K562 (cell line): ENCODE measurements around the gene PPIF. TPM values are rescaled to one million over a fixed set of nuclear protein-coding genes. Genes with fewer than 3 reads are reported as not detected.

ENCODE experiments used
- ATAC-seq: fragments of 200-7000 bp; cut with Tn5 transposase; 3 replicates; pipeline ENCODE4 v1.9.1; 2020; ENCODE audit warnings: moderate library complexity
- BruUV-seq: library from RNA; stranded (reverse); fragments of 400-500 nt; replicated peaks from 2 replicates; lab custom pipeline; 2021; lab: Mats Ljungman, UMichigan
- CTCF ChIA-PET: fragments of 300-600 bp; formaldehyde crosslinking; extraction: SDS; loops from one replicate; lab custom pipeline; 2021; ENCODE audit warnings: low intra/inter-chr PET ratio; lab: Yijun Ruan, JAX
- POLR2A ChIA-PET: fragments of 300-600, 350-650 bp; sonication (Branson Sonifier 250); formaldehyde crosslinking; extraction: SDS; loops from one replicate; lab custom pipeline; 2021; ENCODE audit warnings: antibody characterized with exemption, inconsistent platforms; lab: Yijun Ruan, JAX
- DNase-seq, 4 experiments: peaks; one replicate each; pipeline versions ENCODE4 v3.0.0 to v3.0.0-alpha.2; 2011 to 2018; ENCODE audit warnings: low spot score in 3 of 4, mixed read lengths in 3 of 4; ENCODE audit errors: extremely low read depth in 1 of 4
- FAIRE-seq: peaks from 2 replicates; lab custom pipeline; 2011; peaks lifted over from hg19 to GRCh38; lab: Jason Lieb, UNC
- H2AFZ ChIP-seq: 2 replicates; pipeline ENCODE4 v1.6.0; 2011; ENCODE audit warnings: low read depth, low read length, control low read depth, inconsistent platforms
- H3K27ac ChIP-seq: fragments of 200-600 bp; 3 replicates; pipeline ENCODE4 v1.8.0; 2011; ENCODE audit warnings: low read depth, mild to moderate bottlenecking, control low read depth, inconsistent platforms, low read length, moderate library complexity, mixed read lengths; ENCODE audit errors: extremely low read depth
- H3K27me3 ChIP-seq, 2 experiments: fragments of 300-600 bp in 1 of 2; 2 replicates in 1 of 2; 3 replicates in 1 of 2; pipeline versions ENCODE4 v1.6.0 to v1.8.0; 2011; ENCODE audit warnings: inconsistent platforms in 2 of 2, low read length in 2 of 2, mild to moderate bottlenecking in 1 of 2, mixed read lengths in 1 of 2, moderate library complexity in 1 of 2; ENCODE audit not compliant: control insufficient read depth in 2 of 2, insufficient read depth in 2 of 2
- H3K36me3 ChIP-seq: fragments of 300-600 bp; 3 replicates; pipeline ENCODE4 v1.8.0; 2011; ENCODE audit warnings: mild to moderate bottlenecking, low read length, inconsistent platforms; ENCODE audit not compliant: control insufficient read depth, insufficient read depth
- H3K4me1 ChIP-seq, 2 experiments: fragments of 200-600 bp in 1 of 2; replicated peaks in 1 of 2; 2 replicates in 1 of 2; 3 replicates in 1 of 2; pipeline versions ENCODE4 v1.5.1 to v1.8.0; 2011; ENCODE audit warnings: inconsistent platforms in 2 of 2, low read length in 2 of 2, mild to moderate bottlenecking in 1 of 2, mixed read lengths in 1 of 2, moderate library complexity in 1 of 2; ENCODE audit not compliant: control insufficient read depth in 2 of 2, insufficient read depth in 2 of 2
- H3K4me2 ChIP-seq: 2 replicates; pipeline ENCODE4 v1.6.1; 2011; ENCODE audit warnings: low read length, control low read depth, inconsistent platforms, mixed read lengths; ENCODE audit not compliant: insufficient read depth
- H3K4me3 ChIP-seq: fragments of 200-600 bp; sonication (generic), shearing (Covaris generic); 2 replicates; pipeline ENCODE4 v1.5.1; 2016; ENCODE audit warnings: control low read depth, inconsistent platforms
- H3K79me2 ChIP-seq: fragments of 200-600 bp; 3 replicates; pipeline ENCODE4 v1.8.0; 2011; ENCODE audit warnings: low read length, inconsistent platforms; ENCODE audit not compliant: control insufficient read depth, insufficient read depth
- H3K9ac ChIP-seq, 2 experiments: 2 replicates each; pipeline versions ENCODE4 v1.6.0 to v1.6.1; 2011; ENCODE audit warnings: low read depth in 2 of 2, low read length in 2 of 2, control low read depth in 1 of 2, inconsistent platforms in 1 of 2, mild to moderate bottlenecking in 1 of 2, mixed read lengths in 1 of 2; ENCODE audit not compliant: insufficient read depth in 1 of 2
- H3K9me1 ChIP-seq: one replicate; pipeline ENCODE4 v1.6.0; 2011; ENCODE audit warnings: inconsistent platforms, mild to moderate bottlenecking, low read length, moderate library complexity; ENCODE audit not compliant: control insufficient read depth, insufficient read depth
- H3K9me3 ChIP-seq: replicated peaks from 2 replicates; pipeline ENCODE4 v1.5.1; 2011; ENCODE audit warnings: low read depth, low read length, inconsistent platforms; ENCODE audit not compliant: control insufficient read depth, insufficient read depth
- H4K20me1 ChIP-seq: replicated peaks from 2 replicates; pipeline ENCODE4 v1.6.1; 2011; ENCODE audit warnings: low read length, inconsistent platforms, mixed read lengths; ENCODE audit not compliant: control insufficient read depth, insufficient read depth
- ETV5 ChIP-seq: sonication (generic); formaldehyde crosslinking; IDR thresholded peaks from 2 replicates; pipeline ENCODE4 v1.4.0; 2020; ENCODE audit warnings: low read depth, mild to moderate bottlenecking, missing genetic modification reagents
- NFXL1 ChIP-seq: fragments of 450-650 bp; formaldehyde crosslinking; IDR thresholded peaks from 2 replicates; pipeline ENCODE4 v1.4.0; 2021; ENCODE audit warnings: mild to moderate bottlenecking
- ZBTB7A ChIP-seq: IDR thresholded peaks from 2 replicates; pipeline ENCODE4 v1.6.1; 2011; ENCODE audit warnings: low read depth, mild to moderate bottlenecking, low read length, moderate library complexity, borderline replicate concordance; ENCODE audit not compliant: control insufficient read depth
- ZNF263 ChIP-seq: sonication (generic); formaldehyde crosslinking; IDR thresholded peaks from 2 replicates; pipeline ENCODE4 v1.8.0; 2022; ENCODE audit warnings: mild to moderate bottlenecking, missing genetic modification reagents, borderline replicate concordance
- WGBS: fragments of 100-300 bp; shearing (Covaris generic); methylation state at CpG from one replicate; pipeline ENCODE4 v1.1.6; 2016; ENCODE audit warnings: low coverage, mixed read lengths; ENCODE audit not compliant: insufficient coverage; ENCODE audit errors: missing lambda C conversion rate; 5-methylcytosine and 5-hydroxymethylcytosine counted together
- in situ Hi-C: fragments of 300-500 bp; cut with MboI; formaldehyde crosslinking; loops from 4 replicates; pipeline ENCODE4 v1.15.0; 2018; ENCODE audit warnings: inconsistent platforms, mixed read lengths
- intact Hi-C: fragments of 100-400 bp; cut with micrococcal nuclease; formaldehyde crosslinking; loops from 2 replicates; pipeline ENCODE4 v1.14.2; 2022
- polyA plus RNA-seq, 8 experiments: library from polyadenylated mRNA; depleted of rRNA in 4 of 8; stranded (reverse) in 5 of 8; unstranded in 3 of 8; fragments of >200 nt; fragmentation: Nextera tagmentation in 2 of 8; fragmentation: Illumina TruSeq in 1 of 8; extraction: Ambion mirVana in 2 of 8; extraction: Trizol in 1 of 8; gene quantifications; 2 replicates each; pipeline versions ENCODE4 v1.2.1 to v1.2.3, GENCODE V29; 2011 to 2014; ENCODE audit warnings: inconsistent platforms in 1 of 8, missing spikeins in 1 of 8
- total RNA-seq, 7 experiments: library from RNA; depleted of rRNA in 6 of 7; stranded (reverse); fragments of >200 nt in 6 of 7; fragmentation: Illumina TruSeq in 2 of 7; extraction: Trizol in 2 of 7; gene quantifications; 2 replicates each; pipeline versions ENCODE4 v1.2.1 to v1.2.3, GENCODE V29; 2011 to 2021; ENCODE audit warnings: low replicate concordance in 1 of 7

Gene PPIF
- total and polyA plus RNA-seq, 9 of the 15 experiments (the other 6 are each of a cell fraction or from before 2014, with no cell fraction given), result 40.9 to 287 (median 117) TPM

DNA sequence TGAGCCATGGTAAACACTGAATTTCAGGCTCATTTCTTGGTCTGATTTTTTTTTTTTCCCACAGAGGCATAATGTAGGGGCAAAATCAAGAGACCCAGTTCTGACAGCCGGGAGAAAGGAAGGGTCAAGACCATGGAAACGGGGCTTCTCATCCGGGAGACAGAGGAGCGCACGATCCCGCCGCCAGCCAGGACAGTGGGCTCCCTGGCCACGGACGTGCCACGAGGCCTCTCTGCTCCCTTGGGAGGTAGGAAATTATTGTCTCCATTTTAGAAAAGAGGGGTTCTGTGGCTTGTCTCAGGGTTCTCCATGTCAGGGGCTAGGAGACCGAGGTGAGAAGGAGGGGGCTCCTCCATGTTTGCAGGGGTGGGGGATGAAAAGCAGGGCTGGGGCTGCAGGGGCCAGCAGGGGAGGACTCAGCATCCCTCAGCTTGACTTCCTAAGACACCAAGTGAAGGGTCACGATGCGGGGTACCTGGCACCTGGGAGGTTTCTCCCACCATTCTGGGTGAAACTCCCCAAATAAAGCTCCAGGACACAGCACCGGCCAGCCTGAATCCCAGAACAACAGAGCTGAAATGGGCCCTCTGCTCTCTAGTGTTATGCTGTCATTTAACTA lies 37.6 kb downstream of the PPIF start:
- CTCF ChIA-PET, result no interaction called here
- Histone ChIP-seq H3K4me1 (peaks cover 20 to 54% of the 10 kb centered on the region in 2 experiments; a peak in 4 of 5 replicates), H4K20me1 (no peaks in the 10 kb centered on the region), H3K36me3 (no peaks in the 10 kb centered on the region), H3K9me3 (no peaks in the 10 kb centered on the region), H3K79me2 (no peaks in the 10 kb centered on the region), H3K27ac (no peak overlapping the region), H3K9me1 (no peaks in the 10 kb centered on the region), H3K27me3 (peaks cover 0 to 16% of the 10 kb centered on the region in 2 experiments; a peak in 2 of 5 replicates), H3K4me3 (no peak overlapping the region), H2AFZ (no peak overlapping the region), H3K4me2 (no peak overlapping the region), H3K9ac (no peak overlapping the region)
- ATAC-seq, result no peak
- POLR2A ChIA-PET, result interaction anchor here (0.6 kb wide), 2 partner anchors 20 to 30 kb away, joined by 3 read pairs; no protein-coding TSS in a partner anchor
- TF ChIP-seq ZNF263 (CRISPR knock-in tag) (0 out of 2 replicates have a peak, but pooled peaks have one; percentile 16), ETV5 (CRISPR knock-in tag) (no peak)
- in situ Hi-C loops (no loop called here), intact Hi-C loops (no loop called here)
- FAIRE-seq, result no peak
- WGBS, result 62% methylated on average over 14 of the region's 14 CpGs
- DNase-seq, result peak in 1 of 4 experiments; percentile 6
- no TSS peak for BruUV-seq

DNA sequence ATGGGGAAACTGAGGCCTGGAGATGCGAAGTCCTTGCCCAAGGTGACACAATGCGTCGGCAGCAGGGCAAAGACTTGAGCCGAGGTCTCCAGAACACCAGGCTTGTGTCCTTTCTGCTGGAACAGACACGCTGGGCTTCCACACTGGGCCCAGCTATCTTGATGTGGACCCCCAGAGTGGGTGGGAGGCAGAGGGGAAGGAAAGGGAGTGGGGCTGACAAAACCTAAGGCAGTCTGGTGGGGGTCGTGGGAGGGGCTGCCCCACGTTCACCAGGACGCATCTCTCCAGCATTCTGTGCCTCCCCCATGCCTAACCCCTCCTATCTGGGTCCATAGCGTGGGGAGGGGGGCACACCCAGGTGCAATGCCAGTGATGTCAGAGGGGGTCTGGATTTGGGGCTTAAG lies 38.1 kb downstream of the PPIF start:
- Histone ChIP-seq H3K4me3 (no peak overlapping the region), H3K79me2 (no peaks in the 10 kb centered on the region), H3K36me3 (no peaks in the 10 kb centered on the region), H3K9me3 (no peaks in the 10 kb centered on the region), H3K9ac (no peak overlapping the region), H3K4me2 (no peak overlapping the region), H3K27ac (no peak overlapping the region), H2AFZ (no peak overlapping the region), H3K9me1 (peaks cover 3% of the 10 kb centered on the region), H3K4me1 (peaks cover 24 to 57% of the 10 kb centered on the region in 2 experiments; a peak in 4 of 5 replicates), H4K20me1 (no peaks in the 10 kb centered on the region), H3K27me3 (peaks cover 0 to 10% of the 10 kb centered on the region in 2 experiments; a peak in 2 of 5 replicates)
- in situ Hi-C loops, result no loop called here
- FAIRE-seq, result no peak
- intact Hi-C loops, result no loop called here
- WGBS, result 69% methylated on average over 9 of the region's 9 CpGs
- peak; percentile 55; the same call in 1 of the 2 replicates for TF ChIP-seq ZBTB7A
- TF ChIP-seq NFXL1 (CRISPR knock-in tag), result no peak
- BruUV-seq, result no TSS peak
- CTCF ChIA-PET, result no interaction called here
- POLR2A ChIA-PET, result interaction anchor here (0.6 kb wide), 1 partner anchor 31 kb away, joined by 3 read pairs; no protein-coding TSS in a partner anchor
- DNase-seq, result peak in 1 of 4 experiments; percentile 7
- ATAC-seq, result no peak
